Neuron (in vitro differentiated cells): Measurements from ENCODE around the gene TMEM132C.

Source experiments
- H2AFZ ChIP-seq: one replicate; pipeline ENCODE4 v1.6.1; 2013; ENCODE audit warnings: low read depth, mild to moderate bottlenecking, inconsistent platforms, low read length, moderate library complexity
- H3K27me3 ChIP-seq: one replicate; pipeline ENCODE4 v1.6.1; 2013; ENCODE audit warnings: low read length; ENCODE audit not compliant: insufficient read depth
- H3K36me3 ChIP-seq: one replicate; pipeline ENCODE4 v1.6.1; 2013; ENCODE audit warnings: low read length; ENCODE audit not compliant: insufficient read depth
- H3K4me1 ChIP-seq: one replicate; pipeline ENCODE4 v1.6.1; 2013; ENCODE audit warnings: low read length; ENCODE audit not compliant: insufficient read depth
- H3K4me3 ChIP-seq: 2 replicates; pipeline ENCODE4 v1.5.1; 2013; ENCODE audit warnings: mild to moderate bottlenecking, low read length, moderate library complexity
- H3K9me3 ChIP-seq: one replicate; pipeline ENCODE4 v1.6.1; 2013; ENCODE audit warnings: low read length

TMEM132C gene

GRCh38 chr12:128265566-128265965 is 1.4 kb upstream of the TMEM132C start:
- no peaks in the 10 kb centered on the region for H3K36me3 ChIP-seq
- H3K9me3 ChIP-seq: peaks cover 2% of the 10 kb centered on the region
- H3K27me3 ChIP-seq: peaks cover 32% of the 10 kb centered on the region
- peaks cover 28% of the 10 kb centered on the region for H3K4me1 ChIP-seq
- H3K4me3 ChIP-seq: no peak overlapping the region
- H2AFZ ChIP-seq: no peak overlapping the region

GRCh38 chr12:128266086-128266485 is 884 bp upstream of the TMEM132C start:
- H3K4me1 ChIP-seq: peaks cover 28% of the 10 kb centered on the region
- peaks cover 32% of the 10 kb centered on the region for H3K27me3 ChIP-seq
- peaks cover 2% of the 10 kb centered on the region for H3K9me3 ChIP-seq
- H3K4me3 ChIP-seq: peak overlapping the region; percentile 17
- H2AFZ ChIP-seq: no peak overlapping the region
- no peaks in the 10 kb centered on the region for H3K36me3 ChIP-seq

GRCh38 chr12:128266541-128267130 is 334 bp upstream of the TMEM132C start:
- Histone ChIP-seq H2AFZ (no peak overlapping the region), H3K27me3 (peaks cover 32% of the 10 kb centered on the region), H3K36me3 (no peaks in the 10 kb centered on the region), H3K9me3 (peaks cover 2% of the 10 kb centered on the region), H3K4me3 (peak overlapping the region; percentile 17), H3K4me1 (peaks cover 28% of the 10 kb centered on the region)

- Histone ChIP-seq H3K36me3 (no peaks in the 10 kb centered on the region), H3K9me3 (peaks cover 2% of the 10 kb centered on the region), H2AFZ (peak overlapping the region; percentile 83), H3K4me3 (peak overlapping the region; percentile 33), H3K27me3 (peaks cover 32% of the 10 kb centered on the region), H3K4me1 (peaks cover 28% of the 10 kb centered on the region)
Observed at GRCh38 chr12:128267651-128268378, 845 bp downstream of the TMEM132C start.

GRCh38 chr12:128268379-128268995 is 1.5 kb downstream of the TMEM132C start:
- H3K4me3 ChIP-seq: peak overlapping the region; percentile 33
- peak overlapping the region; percentile 83 for H2AFZ ChIP-seq
- H3K4me1 ChIP-seq: peaks cover 28% of the 10 kb centered on the region
- H3K27me3 ChIP-seq: peaks cover 32% of the 10 kb centered on the region
- H3K9me3 ChIP-seq: no peaks in the 10 kb centered on the region
- no peaks in the 10 kb centered on the region for H3K36me3 ChIP-seq

GRCh38 chr12:128269181-128269591 is 2.2 kb downstream of the TMEM132C start:
- Histone ChIP-seq H2AFZ (no peak overlapping the region), H3K36me3 (no peaks in the 10 kb centered on the region), H3K27me3 (peaks cover 32% of the 10 kb centered on the region), H3K9me3 (no peaks in the 10 kb centered on the region), H3K4me1 (peaks cover 30% of the 10 kb centered on the region), H3K4me3 (peak overlapping the region; percentile 32)

GRCh38 chr12:128276471-128276870 is 9.5 kb downstream of the TMEM132C start:
- H2AFZ ChIP-seq: no peak overlapping the region
- peaks cover 2% of the 10 kb centered on the region for H3K4me1 ChIP-seq
- peaks cover 5% of the 10 kb centered on the region for H3K9me3 ChIP-seq
- H3K36me3 ChIP-seq: no peaks in the 10 kb centered on the region
- H3K27me3 ChIP-seq: no peaks in the 10 kb centered on the region
- H3K4me3 ChIP-seq: no peak overlapping the region

GRCh38 chr12:128286970-128287369 is 20.0 kb downstream of the TMEM132C start:
- H3K9me3 ChIP-seq: peaks cover 4% of the 10 kb centered on the region
- H3K27me3 ChIP-seq: no peaks in the 10 kb centered on the region
- H2AFZ ChIP-seq: no peak overlapping the region
- H3K36me3 ChIP-seq: no peaks in the 10 kb centered on the region
- H3K4me1 ChIP-seq: no peaks in the 10 kb centered on the region
- no peak overlapping the region for H3K4me3 ChIP-seq

GRCh38 chr12:128288357-128288756 is 21.4 kb downstream of the TMEM132C start:
- peaks cover under 1% of the 10 kb centered on the region for H3K9me3 ChIP-seq
- H3K4me1 ChIP-seq: no peaks in the 10 kb centered on the region
- no peak overlapping the region for H3K4me3 ChIP-seq
- no peaks in the 10 kb centered on the region for H3K27me3 ChIP-seq
- no peak overlapping the region for H2AFZ ChIP-seq
- H3K36me3 ChIP-seq: no peaks in the 10 kb centered on the region

- H3K4me3 ChIP-seq: no peak overlapping the region
- no peaks in the 10 kb centered on the region for H3K9me3 ChIP-seq
- H3K4me1 ChIP-seq: no peaks in the 10 kb centered on the region
- no peaks in the 10 kb centered on the region for H3K27me3 ChIP-seq
- H2AFZ ChIP-seq: no peak overlapping the region
- H3K36me3 ChIP-seq: no peaks in the 10 kb centered on the region
Observed at GRCh38 chr12:128288896-128289295, 21.9 kb downstream of the TMEM132C start.

GRCh38 chr12:128290938-128291337 is 24.0 kb downstream of the TMEM132C start:
- H3K36me3 ChIP-seq: no peaks in the 10 kb centered on the region
- H3K27me3 ChIP-seq: no peaks in the 10 kb centered on the region
- H2AFZ ChIP-seq: no peak overlapping the region
- H3K4me3 ChIP-seq: no peak overlapping the region
- no peaks in the 10 kb centered on the region for H3K4me1 ChIP-seq
- H3K9me3 ChIP-seq: no peaks in the 10 kb centered on the region

- Histone ChIP-seq H3K4me3 (no peak overlapping the region), H3K9me3 (no peaks in the 10 kb centered on the region), H2AFZ (no peak overlapping the region), H3K27me3 (no peaks in the 10 kb centered on the region), H3K4me1 (peaks cover 20% of the 10 kb centered on the region), H3K36me3 (no peaks in the 10 kb centered on the region)
Observed at GRCh38 chr12:128298091-128298748, 31.2 kb downstream of the TMEM132C start.

- no peak overlapping the region for H2AFZ ChIP-seq
- H3K36me3 ChIP-seq: no peaks in the 10 kb centered on the region
- peaks cover 3% of the 10 kb centered on the region for H3K9me3 ChIP-seq
- no peaks in the 10 kb centered on the region for H3K4me1 ChIP-seq
- no peak overlapping the region for H3K4me3 ChIP-seq
- H3K27me3 ChIP-seq: no peaks in the 10 kb centered on the region
Observed at GRCh38 chr12:128305336-128305892, 38.4 kb downstream of the TMEM132C start.
